GM23338 (cell line): ENCODE measurements around the gene COLQ. TPM values are rescaled to one million over a fixed set of nuclear protein-coding genes. Genes with fewer than 3 reads are reported as not detected.

Experiments used
- ATAC-seq: fragments of 200-7000 bp; cut with Tn5 transposase; 3 replicates; pipeline ENCODE4 v1.9.1; 2020
- DNase-seq: peaks from one replicate; pipeline ENCODE4 v3.0.0-alpha.2; 2015; ENCODE audit warnings: low spot score
- H2AFZ ChIP-seq: fragments of 200-600 bp; sonication (generic); 2 replicates; pipeline ENCODE4 v1.8.0; 2016; ENCODE audit warnings: antibody characterized with exemption, mild to moderate bottlenecking, moderate library complexity
- H3F3A ChIP-seq: fragments of 200-600 bp; sonication (generic); replicated peaks from 2 replicates; pipeline ENCODE4 v1.8.0; 2017; ENCODE audit warnings: antibody characterized with exemption, mixed run types, low read depth
- H3K27ac ChIP-seq: fragments of 200-600 bp; sonication (generic); 2 replicates; pipeline ENCODE4 v1.6.1; 2016; ENCODE audit warnings: low read depth
- H3K27me3 ChIP-seq: fragments of 200-600 bp; sonication (generic); 2 replicates; pipeline ENCODE4 v1.8.0; 2016; ENCODE audit warnings: mild to moderate bottlenecking, mixed run types, moderate library complexity; ENCODE audit not compliant: insufficient read depth
- H3K36me3 ChIP-seq: fragments of 200-600 bp; sonication (generic); 2 replicates; pipeline ENCODE4 v1.8.0; 2016; ENCODE audit warnings: mild to moderate bottlenecking; ENCODE audit not compliant: insufficient read depth
- H3K4me1 ChIP-seq: fragments of 200-600 bp; sonication (generic); 2 replicates; pipeline ENCODE4 v1.8.0; 2016; ENCODE audit warnings: mild to moderate bottlenecking, moderate library complexity; ENCODE audit not compliant: insufficient read depth
- H3K4me2 ChIP-seq: fragments of 200-600 bp; sonication (generic); 2 replicates; pipeline ENCODE4 v1.7.1; 2017; ENCODE audit warnings: mixed run types
- H3K4me3 ChIP-seq: fragments of 200-600 bp; sonication (generic); 2 replicates; pipeline ENCODE4 v1.6.1; 2016; ENCODE audit warnings: mixed run types
- H3K79me2 ChIP-seq: fragments of 200-600 bp; sonication (generic); replicated peaks from 2 replicates; pipeline ENCODE4 v1.8.0; 2017; ENCODE audit warnings: mild to moderate bottlenecking; ENCODE audit not compliant: insufficient read depth
- H3K9me2 ChIP-seq: fragments of 200-600 bp; sonication (generic); 2 replicates; pipeline ENCODE4 v1.8.0; 2017; ENCODE audit not compliant: insufficient read depth
- H4K20me1 ChIP-seq: fragments of 200-600 bp; sonication (generic); replicated peaks from 2 replicates; pipeline ENCODE4 v1.8.0; 2017; ENCODE audit warnings: mild to moderate bottlenecking; ENCODE audit not compliant: insufficient read depth
- H3K27ac Mint-ChIP-seq: 2 replicates; pipeline ENCODE4 v1.8.0; 2020; ENCODE audit warnings: inconsistent platforms, mild to moderate bottlenecking, moderate library complexity, mixed read lengths
- H3K27me3 Mint-ChIP-seq: 3 replicates; pipeline ENCODE4 v1.8.0; 2022; ENCODE audit warnings: low read depth, mild to moderate bottlenecking, moderate library complexity, mixed read lengths, inconsistent platforms; ENCODE audit not compliant: insufficient read depth, poor library complexity
- H3K36me3 Mint-ChIP-seq: 3 replicates; pipeline ENCODE4 v1.8.0; 2021; ENCODE audit warnings: low read depth, mild to moderate bottlenecking, inconsistent platforms, moderate library complexity, mixed read lengths
- H3K4me1 Mint-ChIP-seq: 3 replicates; pipeline ENCODE4 v1.8.0; 2020; ENCODE audit warnings: mild to moderate bottlenecking, inconsistent platforms, mixed read lengths
- H3K4me3 Mint-ChIP-seq: 3 replicates; pipeline ENCODE4 v1.8.0; 2021; ENCODE audit warnings: moderate library complexity, mild to moderate bottlenecking, inconsistent platforms, mixed read lengths
- H3K9me3 Mint-ChIP-seq: 3 replicates; pipeline ENCODE4 v1.8.0; 2020; ENCODE audit warnings: moderate library complexity, mild to moderate bottlenecking, inconsistent platforms, mixed read lengths
- CREB1 ChIP-seq: fragments of 250-450 bp; sonication (Bioruptor Pico); IDR thresholded peaks from 2 replicates; pipeline ENCODE4 v1.5.0; 2020; ENCODE audit warnings: low read depth, mild to moderate bottlenecking, moderate library complexity
- ETS1 ChIP-seq: IDR thresholded peaks from 2 replicates; pipeline ENCODE4 v1.6.1; 2016; ENCODE audit warnings: antibody characterized with exemption
- EZH2 ChIP-seq: fragments of 200-600 bp; sonication (generic); IDR thresholded peaks from one replicate; pipeline ENCODE4 v1.8.0; 2017; ENCODE audit warnings: antibody characterized with exemption, mild to moderate bottlenecking, low read depth; ENCODE audit not compliant: unreplicated experiment
- EZH2phosphoT487 ChIP-seq: fragments of 200-600 bp; sonication (generic); IDR thresholded peaks from one replicate; pipeline ENCODE4 v1.8.1; 2018; ENCODE audit warnings: antibody characterized with exemption; ENCODE audit not compliant: unreplicated experiment
- JUNB ChIP-seq: IDR thresholded peaks from one replicate; pipeline ENCODE4 v1.6.1; 2016; ENCODE audit warnings: antibody characterized with exemption; ENCODE audit not compliant: unreplicated experiment
- NANOG ChIP-seq: IDR thresholded peaks from 2 replicates; pipeline ENCODE4 v1.6.1; 2016; ENCODE audit warnings: antibody characterized with exemption, borderline replicate concordance
- POLR2AphosphoS5 ChIP-seq: IDR thresholded peaks from 2 replicates; pipeline ENCODE4 v1.6.1; 2016; ENCODE audit warnings: antibody characterized with exemption, low read depth
- REST ChIP-seq: IDR thresholded peaks from one replicate; pipeline ENCODE4 v1.6.1; 2018; ENCODE audit warnings: antibody characterized with exemption; ENCODE audit not compliant: unreplicated experiment
- STAT1 ChIP-seq: IDR thresholded peaks from one replicate; pipeline ENCODE4 v1.6.1; 2016; ENCODE audit warnings: antibody characterized with exemption; ENCODE audit not compliant: unreplicated experiment
- ZNF114 ChIP-seq: fragments of 250-450 bp; sonication (Bioruptor Pico); IDR thresholded peaks from 2 replicates; pipeline ENCODE4 v1.5.0; 2020; ENCODE audit warnings: mild to moderate bottlenecking, moderate library complexity
- ZNF331 ChIP-seq: fragments of 250-450 bp; sonication (Bioruptor Pico); IDR thresholded peaks from 2 replicates; pipeline ENCODE4 v1.5.0; 2020; ENCODE audit warnings: low read depth, mild to moderate bottlenecking, moderate library complexity
- polyA plus RNA-seq: library from polyadenylated mRNA; unstranded; fragments of >200 nt; fragmentation: Nextera tagmentation; extraction: Ambion mirVana; gene quantifications from 2 replicates; pipeline ENCODE4 v1.2.1, GENCODE V29; 2016
- total RNA-seq: library from RNA; depleted of rRNA; stranded (reverse); fragments of >200 nt; shearing (Covaris generic); gene quantifications from 2 replicates; pipeline ENCODE4 v1.2.3, GENCODE V29; 2014
- TF ChIP-seq, protein P1 (sequence below), 2 experiments: fragments of 200-600 bp in 1 of 2; sonication (generic) in 1 of 2; conservative IDR thresholded peaks; 2 replicates each; pipeline versions ENCODE4 v1.5.1 to v1.6.1; 2016 to 2017; ENCODE audit warnings: antibody characterized with exemption in 2 of 2, low read depth in 2 of 2, mild to moderate bottlenecking in 2 of 2, moderate library complexity in 1 of 2

Gene COLQ
- total and polyA plus RNA-seq, 2 experiments from 2014 or later: 0.78 to 2.0 TPM

GRCh38 chr3:15462451-15462850, 59.1 kb downstream of the COLQ start (continued):
- TF ChIP-seq, protein P1, sequence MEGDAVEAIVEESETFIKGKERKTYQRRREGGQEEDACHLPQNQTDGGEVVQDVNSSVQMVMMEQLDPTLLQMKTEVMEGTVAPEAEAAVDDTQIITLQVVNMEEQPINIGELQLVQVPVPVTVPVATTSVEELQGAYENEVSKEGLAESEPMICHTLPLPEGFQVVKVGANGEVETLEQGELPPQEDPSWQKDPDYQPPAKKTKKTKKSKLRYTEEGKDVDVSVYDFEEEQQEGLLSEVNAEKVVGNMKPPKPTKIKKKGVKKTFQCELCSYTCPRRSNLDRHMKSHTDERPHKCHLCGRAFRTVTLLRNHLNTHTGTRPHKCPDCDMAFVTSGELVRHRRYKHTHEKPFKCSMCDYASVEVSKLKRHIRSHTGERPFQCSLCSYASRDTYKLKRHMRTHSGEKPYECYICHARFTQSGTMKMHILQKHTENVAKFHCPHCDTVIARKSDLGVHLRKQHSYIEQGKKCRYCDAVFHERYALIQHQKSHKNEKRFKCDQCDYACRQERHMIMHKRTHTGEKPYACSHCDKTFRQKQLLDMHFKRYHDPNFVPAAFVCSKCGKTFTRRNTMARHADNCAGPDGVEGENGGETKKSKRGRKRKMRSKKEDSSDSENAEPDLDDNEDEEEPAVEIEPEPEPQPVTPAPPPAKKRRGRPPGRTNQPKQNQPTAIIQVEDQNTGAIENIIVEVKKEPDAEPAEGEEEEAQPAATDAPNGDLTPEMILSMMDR (conservative IDR thresholded peaks at IDR 0.05; ENCODE audit: low read depth in 2 of 2): no peak
- TF ChIP-seq NANOG (no peak), CREB1 (CRISPR knock-in tag) (no peak), ZNF114 (CRISPR knock-in tag) (no peak), REST (no peak), EZH2 (no peak), STAT1 (no peak), ETS1 (no peak), JUNB (no peak), POLR2AphosphoS5 (no peak), ZNF331 (no peak)

DNA sequence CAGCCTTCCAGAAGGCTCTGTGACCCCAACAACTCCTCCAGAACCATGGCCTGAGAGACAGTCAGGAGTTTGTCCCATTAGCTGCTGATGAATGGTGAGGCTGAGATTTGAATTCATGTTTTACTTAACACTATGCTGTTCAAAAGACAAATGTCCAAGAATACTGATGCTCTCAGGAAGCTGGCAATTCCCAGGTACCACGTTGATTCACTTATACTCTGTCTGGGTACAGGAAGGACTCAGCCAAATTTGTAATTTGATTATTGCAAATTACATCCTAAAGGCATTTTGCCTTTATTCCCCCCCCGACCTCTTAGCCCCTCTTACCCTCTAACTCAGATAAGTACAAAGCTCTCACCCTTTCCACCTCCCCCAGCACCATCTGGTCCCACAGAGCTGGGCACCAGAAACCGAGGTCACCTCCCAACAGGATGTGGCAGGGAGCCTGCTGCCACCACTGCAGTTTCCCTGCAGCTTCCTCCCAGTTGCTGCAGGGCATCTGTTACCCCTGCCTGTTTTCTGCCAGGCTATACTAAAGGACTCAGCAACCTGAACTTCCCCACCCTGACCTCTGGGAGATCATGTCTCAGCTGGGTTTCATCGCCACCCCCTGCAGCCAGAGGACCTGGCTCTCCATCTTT, 60.5 kb downstream of the COLQ start:
- H3K36me3 ChIP-seq: no peaks in the 10 kb centered on the region
- Mint-ChIP-seq H3K27me3 (peaks cover 3% of the 10 kb centered on the region), H3K36me3 (no peaks in the 10 kb centered on the region), H3K9me3 (no peaks in the 10 kb centered on the region), H3K27ac (no peak overlapping the region), H3K4me1 (no peaks in the 10 kb centered on the region), H3K4me3 (no peak overlapping the region)
- no peaks in the 10 kb centered on the region for H3K79me2 ChIP-seq
- no peak overlapping the region for H3K27ac ChIP-seq
- no peaks in the 10 kb centered on the region for H4K20me1 ChIP-seq
- no peak overlapping the region; the same call in 1 of the 2 replicates for H2AFZ ChIP-seq
- no peaks in the 10 kb centered on the region for H3K9me2 ChIP-seq
- DNase-seq (no peak), ATAC-seq (peak; percentile 47; the same call in 2 of the 3 replicates)
- H3F3A ChIP-seq: no peaks in the 10 kb centered on the region
- H3K27me3 ChIP-seq: no peaks in the 10 kb centered on the region
- no peak overlapping the region for H3K4me3 ChIP-seq
- no peak overlapping the region for H3K4me2 ChIP-seq
- no peaks in the 10 kb centered on the region for H3K4me1 ChIP-seq
- no peak for TF ChIP-seq EZH2
- TF ChIP-seq EZH2phosphoT487: no peak
- no peak for TF ChIP-seq ZNF114 (CRISPR knock-in tag)
- no peak for TF ChIP-seq NANOG
- TF ChIP-seq ETS1: no peak
- TF ChIP-seq, protein P1 (conservative IDR thresholded peaks at IDR 0.05; ENCODE audit: low read depth in 2 of 2): no peak
- no peak for TF ChIP-seq STAT1
- no peak for TF ChIP-seq ZNF331
